A673 (cell line): ENCODE measurements around the gene FARP2. TPM values are rescaled to one million over a fixed set of nuclear protein-coding genes. Genes with fewer than 3 reads are reported as not detected.

Experiments used
- BruUV-seq: library from RNA; stranded (reverse); fragments of 400-500 nt; replicated peaks from 2 replicates; lab custom pipeline; 2021; lab: Mats Ljungman, UMichigan
- CTCF ChIA-PET: fragments of 300-600 bp; sonication (Branson Sonifier 250); formaldehyde crosslinking; loops from one replicate; lab custom pipeline; 2022; ENCODE audit warnings: antibody characterized with exemption; lab: Charles Lee
- POLR2A ChIA-PET: fragments of 300-600 bp; sonication (Branson Sonifier 250); formaldehyde crosslinking; loops from one replicate; lab custom pipeline; 2022; ENCODE audit warnings: antibody characterized with exemption; ENCODE audit not compliant: low non-redundant PET; lab: Charles Lee
- DNase-seq: peaks from one replicate; pipeline ENCODE4 v3.0.0-alpha.2; 2015; ENCODE audit warnings: low spot score
- H3K27ac ChIP-seq: fragments of 200-600 bp; sonication (generic); 2 replicates; pipeline ENCODE4 v1.5.1; 2016; ENCODE audit warnings: mixed run types, low read depth, mild to moderate bottlenecking, mixed read lengths, antibody characterized with exemption, low read length; ENCODE audit not compliant: poor library complexity, severe bottlenecking
- H3K27me3 ChIP-seq: fragments of 200-600 bp; sonication (generic); replicated peaks from 2 replicates; pipeline ENCODE4 v1.6.1; 2017; ENCODE audit warnings: mixed run types, low read depth, mild to moderate bottlenecking, mixed read lengths, antibody characterized with exemption, low read length; ENCODE audit not compliant: insufficient read depth, poor library complexity
- H3K36me3 ChIP-seq: fragments of 200-600 bp; sonication (generic); 2 replicates; pipeline ENCODE4 v1.6.1; 2016; ENCODE audit warnings: mixed run types, mild to moderate bottlenecking, mixed read lengths, antibody characterized with exemption, low read length; ENCODE audit not compliant: insufficient read depth, poor library complexity, severe bottlenecking
- H3K4me1 ChIP-seq: fragments of 200-600 bp; sonication (generic); 2 replicates; pipeline ENCODE4 v1.6.1; 2017; ENCODE audit warnings: mixed run types, mild to moderate bottlenecking, mixed read lengths, antibody characterized with exemption, low read length; ENCODE audit not compliant: insufficient read depth, poor library complexity, severe bottlenecking
- H3K4me3 ChIP-seq: fragments of 200-600 bp; sonication (generic); 2 replicates; pipeline ENCODE4 v1.5.1; 2016; ENCODE audit warnings: low read depth, mixed run types, mild to moderate bottlenecking, mixed read lengths, low read length; ENCODE audit not compliant: poor library complexity, severe bottlenecking
- H3K9me3 ChIP-seq: fragments of 200-600 bp; sonication (generic); 2 replicates; pipeline ENCODE4 v1.6.1; 2016; ENCODE audit warnings: mixed run types, low read depth, mild to moderate bottlenecking, mixed read lengths, antibody characterized with exemption, low read length; ENCODE audit not compliant: poor library complexity, severe bottlenecking
- CTCF ChIP-seq: fragments of 300-800, 200-600 bp; sonication (generic); conservative IDR thresholded peaks from 2 replicates; pipeline ENCODE4 v1.5.1; 2017; ENCODE audit warnings: low read depth, mild to moderate bottlenecking, antibody characterized with exemption, low read length, moderate library complexity, mixed read lengths
- EZH2 ChIP-seq: fragments of 200-600 bp; sonication (generic); IDR thresholded peaks from 2 replicates; pipeline ENCODE4 v1.6.1; 2017; ENCODE audit warnings: borderline replicate concordance, low read depth, mild to moderate bottlenecking, mixed read lengths, antibody characterized with exemption, low read length; ENCODE audit not compliant: poor library complexity, severe bottlenecking
- intact Hi-C: fragments of 100-400 bp; cut with micrococcal nuclease; formaldehyde crosslinking; loops from one replicate; pipeline ENCODE4 v1.10.0; 2022; ENCODE audit not compliant: unreplicated experiment
- total RNA-seq: library from RNA; stranded (reverse); gene quantifications from 2 replicates; pipeline ENCODE4 v1.2.3, GENCODE V29; 2021

FARP2 gene
- total RNA-seq, 1 experiment from 2014 or later = 53.3 TPM

- H3K36me3 ChIP-seq = peaks cover 19% of the 10 kb centered on the region
These were observed 81.1 kb downstream of the FARP2 start for GRCh38 chr2:241437179-241437578.

GRCh38 chr2:241441492-241441891 lies 85.4 kb downstream of the FARP2 start:
- Histone ChIP-seq H3K9me3 (no peaks in the 10 kb centered on the region), H3K36me3 (peaks cover 21% of the 10 kb centered on the region), H3K27me3 (no peaks in the 10 kb centered on the region), H3K27ac (no peak overlapping the region), H3K4me3 (no peak overlapping the region), H3K4me1 (no peaks in the 10 kb centered on the region)
- intact Hi-C loops = no loop called here
- TF ChIP-seq EZH2 = no peak
- no peak for TF ChIP-seq CTCF
- no peak for DNase-seq
- POLR2A ChIA-PET = no interaction called here
- no TSS peak for BruUV-seq
- CTCF ChIA-PET = no interaction called here

More at GRCh38 chr2:241437179-241437578, 81.1 kb downstream of the FARP2 start:
- intact Hi-C loops = no loop called here
- BruUV-seq = no TSS peak
- no peaks in the 10 kb centered on the region for H3K9me3 ChIP-seq
- no peak overlapping the region for H3K27ac ChIP-seq
- H3K4me1 ChIP-seq = no peaks in the 10 kb centered on the region
- ChIA-PET POLR2A (no interaction called here), CTCF (no interaction called here)
- H3K27me3 ChIP-seq = no peaks in the 10 kb centered on the region
- no peak for DNase-seq
- no peak for TF ChIP-seq CTCF
- TF ChIP-seq EZH2 = no peak
- no peak overlapping the region for H3K4me3 ChIP-seq

- H3K9me3 ChIP-seq = no peaks in the 10 kb centered on the region
- no peak for TF ChIP-seq EZH2
- H3K4me1 ChIP-seq = no peaks in the 10 kb centered on the region
- no TSS peak for BruUV-seq
- H3K4me3 ChIP-seq = no peak overlapping the region
- H3K36me3 ChIP-seq = peaks cover 17% of the 10 kb centered on the region
- ChIA-PET POLR2A (no interaction called here), CTCF (no interaction called here)
- intact Hi-C loops = no loop called here
- peak; percentile 12 for DNase-seq
- H3K27me3 ChIP-seq = no peaks in the 10 kb centered on the region
- no peak overlapping the region for H3K27ac ChIP-seq
These were observed 87.6 kb downstream of the FARP2 start for GRCh38 chr2:241443486-241444223.
